AG09309 (cell line): ENCODE data around the gene GPR33.

ENCODE experiments used
- DNase-seq: peaks from one replicate; pipeline ENCODE4 v3.0.0-alpha.2; 2010; ENCODE audit warnings: low read depth
- H3K4me3 ChIP-seq: 2 replicates; pipeline ENCODE4 v1.5.1; 2011; ENCODE audit warnings: mild to moderate bottlenecking, low read depth, low read length, moderate library complexity; ENCODE audit not compliant: control insufficient read depth
- TF ChIP-seq, protein P1 (sequence below): IDR thresholded peaks from 2 replicates; pipeline ENCODE4 v1.5.1; 2011; ENCODE audit warnings: mild to moderate bottlenecking, low read depth, low read length, inconsistent platforms; ENCODE audit not compliant: insufficient read depth, control insufficient read depth; ENCODE audit errors: missing control alignments

Gene GPR33

DNA sequence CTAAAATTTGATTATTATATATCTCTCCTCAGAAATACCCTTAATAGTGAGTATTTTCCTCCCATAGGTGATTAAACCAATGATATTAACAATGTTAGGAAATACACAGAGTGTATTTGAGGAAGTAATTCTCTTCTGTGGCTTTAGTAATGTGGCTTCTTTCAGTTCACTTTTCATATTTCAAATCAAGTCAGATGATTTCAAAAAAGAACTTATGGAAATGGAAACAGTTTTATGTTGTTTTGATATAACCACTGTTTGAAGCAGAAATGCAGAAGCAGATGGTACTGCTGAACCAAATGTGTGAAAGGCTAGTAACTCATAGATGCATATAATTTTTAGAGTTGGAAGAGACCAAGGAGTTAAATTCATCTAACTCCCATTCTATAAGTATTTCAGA lies 1.9 kb upstream of the GPR33 start:
- H3K4me3 ChIP-seq: no peak overlapping the region
- DNase-seq: no peak
- TF ChIP-seq, protein P1, sequence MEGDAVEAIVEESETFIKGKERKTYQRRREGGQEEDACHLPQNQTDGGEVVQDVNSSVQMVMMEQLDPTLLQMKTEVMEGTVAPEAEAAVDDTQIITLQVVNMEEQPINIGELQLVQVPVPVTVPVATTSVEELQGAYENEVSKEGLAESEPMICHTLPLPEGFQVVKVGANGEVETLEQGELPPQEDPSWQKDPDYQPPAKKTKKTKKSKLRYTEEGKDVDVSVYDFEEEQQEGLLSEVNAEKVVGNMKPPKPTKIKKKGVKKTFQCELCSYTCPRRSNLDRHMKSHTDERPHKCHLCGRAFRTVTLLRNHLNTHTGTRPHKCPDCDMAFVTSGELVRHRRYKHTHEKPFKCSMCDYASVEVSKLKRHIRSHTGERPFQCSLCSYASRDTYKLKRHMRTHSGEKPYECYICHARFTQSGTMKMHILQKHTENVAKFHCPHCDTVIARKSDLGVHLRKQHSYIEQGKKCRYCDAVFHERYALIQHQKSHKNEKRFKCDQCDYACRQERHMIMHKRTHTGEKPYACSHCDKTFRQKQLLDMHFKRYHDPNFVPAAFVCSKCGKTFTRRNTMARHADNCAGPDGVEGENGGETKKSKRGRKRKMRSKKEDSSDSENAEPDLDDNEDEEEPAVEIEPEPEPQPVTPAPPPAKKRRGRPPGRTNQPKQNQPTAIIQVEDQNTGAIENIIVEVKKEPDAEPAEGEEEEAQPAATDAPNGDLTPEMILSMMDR: no peak

GRCh38 chr14:31486764-31487163 lies 1.1 kb downstream of the GPR33 start:
- H3K4me3 ChIP-seq: no peak overlapping the region
- DNase-seq: no peak
- TF ChIP-seq, protein P1: no peak

- TF ChIP-seq, protein P1: no peak
- H3K4me3 ChIP-seq: no peak overlapping the region
- DNase-seq: no peak
These were observed 3.1 kb downstream of the GPR33 start for GRCh38 chr14:31484754-31485153.

GRCh38 chr14:31480156-31480555 lies 7.7 kb downstream of the GPR33 start:
- DNase-seq: no peak
- no peak overlapping the region for H3K4me3 ChIP-seq
- TF ChIP-seq, protein P1: no peak

GRCh38 chr14:31479027-31479426 lies 8.8 kb downstream of the GPR33 start:
- H3K4me3 ChIP-seq: no peak overlapping the region
- no peak for DNase-seq
- TF ChIP-seq, protein P1: no peak

DNA sequence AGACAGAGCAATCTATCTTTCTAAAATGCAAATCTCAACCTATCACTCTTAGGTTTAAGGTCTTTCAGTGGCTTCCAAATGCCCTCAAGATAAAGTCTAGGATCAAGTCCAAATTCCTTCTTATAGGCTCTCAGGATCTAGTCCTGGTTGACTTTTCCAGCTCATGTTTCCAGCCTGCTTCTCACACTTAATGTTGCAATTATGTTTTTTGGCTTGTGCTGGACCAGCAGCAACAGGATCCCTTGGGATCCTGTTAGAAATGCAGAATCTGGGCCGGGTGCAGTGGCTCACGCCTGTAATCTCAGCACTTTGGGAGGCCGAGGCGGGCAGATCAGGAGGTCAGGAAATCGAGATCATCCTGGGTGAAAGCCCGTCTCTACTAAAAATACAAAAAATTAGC lies 10.6 kb downstream of the GPR33 start:
- TF ChIP-seq, protein P1: no peak
- H3K4me3 ChIP-seq: no peak overlapping the region
- no peak for DNase-seq
